Hepatic stellate cell (primary cell): Measurements from ENCODE around the gene CLEC4G.

ENCODE experiments used
- DNase-seq: peaks from one replicate; pipeline ENCODE4 v3.0.0; 2011; ENCODE audit warnings: low spot score

The CLEC4G gene

GRCh38 chr19:7729211-7729610 lies 2.7 kb downstream of the CLEC4G start:
- DNase-seq = no peak

DNA sequence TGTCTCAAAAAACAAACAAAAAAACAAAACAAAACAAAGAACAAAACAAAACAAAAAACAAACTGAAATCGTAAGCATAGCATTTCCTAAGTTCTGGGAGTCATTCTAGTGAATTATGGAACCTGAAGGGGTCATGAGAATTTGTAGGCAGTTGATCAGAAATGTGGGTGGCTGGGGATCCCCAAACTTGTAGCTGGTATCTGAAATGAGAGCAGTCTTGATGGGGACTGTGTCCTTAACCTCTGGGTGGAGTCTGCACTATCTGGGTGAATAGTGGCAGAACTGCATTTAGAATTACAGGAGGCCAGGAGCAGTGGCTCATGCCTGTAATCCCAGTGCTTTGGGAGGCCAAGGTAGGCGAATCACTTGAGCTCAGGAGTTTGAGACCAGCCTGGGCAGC lies 6.1 kb downstream of the CLEC4G start:
- DNase-seq = no peak

DNA sequence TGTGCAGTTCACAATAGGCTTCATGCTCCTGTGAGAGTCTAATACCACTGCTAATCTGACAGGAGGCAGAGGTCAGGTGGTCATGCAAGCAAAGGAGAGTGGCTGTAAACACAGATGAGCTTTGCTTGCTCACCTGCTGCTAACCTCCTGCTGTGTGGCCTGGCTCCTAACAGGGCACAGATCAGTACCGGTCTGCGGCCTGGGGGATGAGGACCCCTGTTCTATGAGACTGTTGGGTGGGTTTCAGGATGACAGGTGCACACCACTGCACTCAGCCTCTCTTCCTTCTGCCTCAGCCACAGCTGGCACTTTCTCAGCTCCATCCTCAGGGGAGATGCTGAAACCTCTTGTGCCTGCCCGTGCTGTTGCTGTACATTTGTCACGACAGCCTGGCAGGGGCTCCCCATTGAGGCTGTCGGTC lies 9.7 kb downstream of the CLEC4G start:
- DNase-seq = no peak

DNA sequence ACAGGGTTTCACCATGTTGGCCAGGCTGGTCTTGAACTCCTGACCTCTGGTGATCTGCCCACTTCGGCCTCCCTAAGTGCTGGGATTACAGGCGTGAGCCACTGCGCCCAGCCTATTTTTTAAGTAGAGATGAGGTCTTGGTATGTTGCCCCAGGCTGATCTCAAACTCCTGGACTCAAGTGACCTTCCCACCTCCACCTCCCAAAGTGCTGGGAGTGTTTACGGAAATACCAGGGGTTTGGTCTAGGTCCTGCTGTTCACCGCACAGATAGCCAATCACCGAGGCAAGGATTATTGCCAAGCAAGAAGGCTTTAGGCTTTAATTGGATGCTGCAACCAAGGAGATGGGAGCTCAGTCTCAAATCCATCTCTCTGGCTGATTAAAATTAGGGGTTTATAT lies 11.6 kb downstream of the CLEC4G start:
- no peak for DNase-seq

- DNase-seq = no peak
These were observed 13.2 kb downstream of the CLEC4G start for GRCh38 chr19:7718668-7719067.

- DNase-seq = no peak
These were observed 15.1 kb downstream of the CLEC4G start for GRCh38 chr19:7716762-7717161.

DNA sequence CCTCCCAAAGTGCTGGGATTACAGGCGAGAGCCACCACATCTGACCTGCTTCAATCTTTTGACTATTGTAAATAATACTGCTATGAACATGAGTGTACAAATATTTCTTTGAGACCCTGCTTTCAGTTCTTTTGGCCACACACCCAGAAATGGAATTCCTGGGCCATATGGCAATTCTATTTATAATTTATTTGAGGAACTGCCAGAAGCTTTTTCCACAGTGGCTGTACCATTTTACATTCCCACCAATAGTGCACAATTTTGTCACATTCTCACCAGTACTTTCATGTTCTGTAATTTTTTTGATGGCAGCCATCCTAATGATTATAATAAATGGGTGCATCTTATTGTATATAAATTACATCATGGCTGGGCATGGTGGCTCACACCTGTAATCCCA lies 16.2 kb downstream of the CLEC4G start:
- DNase-seq = no peak

DNA sequence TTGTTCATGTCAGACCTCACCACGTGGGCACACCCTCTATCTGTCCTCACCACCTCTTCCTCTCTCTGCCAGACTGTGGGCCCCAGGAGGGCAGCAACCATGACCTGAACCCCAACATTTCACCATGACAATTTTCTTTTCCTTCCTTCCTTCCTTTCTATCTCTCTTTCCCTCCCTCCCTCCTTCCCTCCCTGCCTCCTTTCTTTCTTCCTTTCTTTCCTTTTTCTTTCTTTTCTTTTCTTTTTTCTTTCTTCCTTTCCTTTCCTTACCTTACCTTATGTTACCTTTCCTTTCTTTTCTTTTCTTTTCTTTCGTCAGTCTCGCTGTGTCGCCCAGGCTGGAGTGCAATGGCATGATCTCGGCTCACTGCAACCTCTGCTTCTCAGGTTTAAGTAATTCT lies 21.3 kb downstream of the CLEC4G start:
- DNase-seq = no peak

- no peak for DNase-seq
These were observed 21.9 kb downstream of the CLEC4G start for GRCh38 chr19:7709932-7710460.

GRCh38 chr19:7706955-7707456 lies 24.9 kb downstream of the CLEC4G start:
- DNase-seq = no peak

DNA sequence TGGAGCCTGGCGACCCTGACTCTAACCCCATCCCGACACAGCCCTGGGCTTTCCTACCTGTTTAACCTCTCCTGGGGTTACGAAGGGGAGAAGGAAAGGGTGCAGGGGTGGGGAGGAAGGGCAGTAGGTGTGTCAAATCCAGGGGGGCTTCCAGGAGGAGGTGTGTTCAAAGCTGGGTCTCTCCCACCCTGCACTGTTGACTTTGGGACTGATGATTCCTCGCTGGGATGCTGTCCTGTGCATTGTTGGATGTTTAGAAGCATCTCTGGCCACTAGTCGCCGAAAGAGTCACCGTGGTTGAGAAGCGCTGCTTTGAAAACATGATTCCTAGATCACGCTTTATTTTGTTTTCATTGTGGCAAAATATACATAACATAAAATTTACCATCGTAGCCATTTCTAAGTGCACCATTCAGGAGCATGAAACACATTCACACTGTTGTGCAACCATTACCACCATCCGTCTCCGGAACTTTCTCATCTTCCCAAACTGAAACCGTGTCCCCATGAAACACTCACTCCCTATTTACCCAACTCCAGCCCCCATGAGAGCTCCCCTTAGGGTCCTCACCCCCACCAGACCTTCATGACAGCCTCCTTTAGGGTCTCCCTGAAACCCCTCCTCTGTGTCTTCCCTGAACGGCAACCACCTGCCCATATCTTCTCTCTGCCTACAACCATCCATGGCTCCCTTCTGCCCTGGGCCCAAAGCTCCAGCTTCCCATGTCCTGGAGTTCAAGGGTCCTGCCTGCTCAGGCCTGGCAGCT lies 25.5 kb downstream of the CLEC4G start:
- DNase-seq = no peak

GRCh38 chr19:7705387-7706187 lies 26.3 kb downstream of the CLEC4G start:
- no peak for DNase-seq

DNA sequence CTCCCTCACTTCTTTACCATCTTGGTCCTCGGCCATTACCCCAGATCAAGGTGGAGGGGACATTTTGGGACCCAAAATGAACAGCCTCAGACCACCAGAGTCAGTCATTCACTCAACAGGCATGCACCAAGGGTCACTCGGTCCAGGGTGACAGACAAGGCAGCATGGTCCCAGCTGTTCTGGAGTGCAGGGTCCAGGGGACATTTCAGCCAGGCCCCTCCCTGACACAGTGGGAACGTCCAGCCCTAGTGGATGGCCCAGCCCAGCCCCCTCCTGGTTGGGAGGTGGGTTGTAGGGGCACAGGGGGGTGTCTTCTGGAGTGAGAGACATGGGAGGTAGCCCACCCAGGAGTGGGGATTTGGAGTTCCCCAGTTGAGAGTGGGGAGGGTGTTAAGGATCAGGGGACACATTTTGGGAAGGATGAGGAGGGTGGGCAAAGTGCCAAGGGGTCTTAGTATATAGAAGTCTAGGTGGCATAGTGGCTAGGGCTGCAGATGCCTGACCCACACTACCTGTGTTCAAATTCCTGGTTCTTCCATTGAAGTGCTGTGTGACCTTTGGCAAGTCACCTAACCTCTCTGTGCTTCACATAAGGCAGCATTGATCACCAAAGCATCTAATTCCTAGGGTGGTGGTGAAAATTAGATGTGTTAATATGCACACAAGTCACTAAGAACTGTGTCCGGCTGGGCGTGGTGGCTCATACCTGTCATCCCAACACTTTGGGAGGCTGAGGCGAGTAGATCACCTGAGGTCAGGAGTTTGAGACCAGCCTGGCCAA lies 27.4 kb downstream of the CLEC4G start:
- DNase-seq = no peak

DNA sequence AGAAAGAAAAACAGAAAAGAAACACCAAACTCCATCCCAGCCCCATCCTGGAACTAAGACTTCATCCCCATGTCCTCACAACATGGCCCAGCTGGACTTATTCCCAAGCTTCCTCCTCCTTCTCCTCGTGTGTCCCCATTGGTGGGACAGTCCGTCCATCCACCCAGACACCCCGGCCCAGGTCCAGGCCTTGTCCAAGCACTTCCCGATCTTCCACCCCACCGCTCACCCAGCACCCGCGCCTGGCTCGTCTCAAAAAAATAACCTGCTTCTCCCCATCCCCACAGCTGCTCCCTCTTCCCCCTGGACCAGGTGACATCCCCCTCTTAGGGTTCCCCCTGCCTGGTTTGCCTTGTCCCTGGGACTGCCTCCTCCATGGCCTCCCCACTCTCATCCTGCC lies 28.6 kb downstream of the CLEC4G start:
- no peak for DNase-seq

GRCh38 chr19:7701654-7702457 lies 30.1 kb downstream of the CLEC4G start, which contains the start of gene FCER2:
Gene FCER2, minus strand, starts transcription at chr19:7702131. Its CDS starts 2,371 bp downstream, at chr19:7699760.
- DNase-seq = no peak

GRCh38 chr19:7701049-7701653 lies 30.8 kb downstream of the CLEC4G start:
- DNase-seq = no peak

- DNase-seq = no peak
These were observed 32.2 kb downstream of the CLEC4G start for GRCh38 chr19:7699417-7700401.

DNA sequence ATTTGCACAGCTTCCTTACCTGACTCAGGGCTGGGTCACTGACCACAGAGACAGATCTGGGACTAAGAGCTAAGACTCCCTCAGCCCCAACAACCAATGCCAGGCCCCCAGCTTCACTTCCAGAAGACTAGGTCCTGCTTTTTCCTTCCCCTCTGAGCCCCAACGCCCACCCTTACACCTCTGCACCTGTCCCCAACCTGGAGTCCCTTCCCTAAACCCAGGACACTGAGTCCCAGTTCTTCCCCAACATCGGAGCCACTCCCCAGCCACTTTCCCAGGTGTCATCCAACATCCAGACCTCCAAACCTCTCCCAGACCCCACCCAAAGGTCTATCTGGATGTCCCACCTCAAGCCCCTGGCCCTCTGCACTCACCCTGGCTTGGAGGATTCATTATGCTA lies 32.9 kb downstream of the CLEC4G start:
- DNase-seq = no peak

GRCh38 chr19:7698583-7698982 lies 33.3 kb downstream of the CLEC4G start:
- no peak for DNase-seq
